ENCODE data around the gene MAFF. TPM values are rescaled to one million over a fixed set of nuclear protein-coding genes. Genes with fewer than 3 reads are reported as not detected.

Gene MAFF
- total RNA-seq, 1 experiment from 2014 or later, result 6.4 TPM

DNA sequence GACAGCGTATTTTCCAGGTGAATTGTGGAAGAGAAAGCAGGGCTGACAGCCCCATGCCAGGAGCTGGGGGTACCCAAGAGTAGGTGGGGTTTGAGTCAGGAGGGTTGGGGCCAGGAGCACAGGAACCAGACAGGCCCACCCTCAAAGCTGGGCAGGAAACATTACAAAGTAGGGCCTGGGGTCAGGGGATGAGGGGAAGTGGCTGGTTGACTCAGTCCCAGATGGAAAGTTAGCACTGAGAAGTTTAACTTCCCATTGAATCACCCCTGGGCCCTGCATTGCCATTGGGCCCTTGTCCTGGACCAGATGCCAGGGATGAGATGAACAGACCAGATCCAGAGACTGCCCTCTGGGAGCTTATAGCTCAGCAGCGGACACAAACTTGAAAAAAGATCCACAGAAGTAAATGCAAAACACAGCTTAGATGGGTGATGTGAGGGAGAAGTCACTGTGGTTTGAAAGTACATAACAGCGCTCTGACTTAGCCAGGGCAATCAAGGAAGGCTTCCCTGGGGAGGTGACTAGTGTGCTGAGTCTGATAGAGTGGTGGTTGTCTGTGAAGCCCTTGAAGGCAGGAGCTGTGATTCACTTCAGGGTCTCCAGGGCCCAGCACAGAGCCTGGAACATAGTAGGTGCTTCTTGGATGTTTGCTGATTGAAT lies 2.2 kb downstream of the MAFF start:
- H3K4me3 ChIP-seq (ENCODE audit: low read depth in 2 of 2, low read length in 2 of 2), result peak overlapping the region in 1 of 2 experiments; percentile 93; a peak in 2 of 4 replicates
- TSS peak; percentile 69 for BruUV-seq (replicated peaks)
- POLR2A ChIA-PET, result interaction anchor here (0.5 kb wide), 2 partner anchors 55 to 62 kb away, joined by 4 read pairs; no protein-coding TSS in a partner anchor
- no peaks in the 10 kb centered on the region for H3K9me3 ChIP-seq (ENCODE audit: control insufficient read depth, insufficient read depth, low read depth, low read length)
- intact Hi-C loops (cut with micrococcal nuclease; ENCODE audit: unreplicated experiment) (no loop called here), in situ Hi-C loops (cut with HindIII; ENCODE audit: low pct_unique_long_range_greater_than_20kb, low sequenced_read_pairs) (no loop called here)
- H3K27me3 ChIP-seq (ENCODE audit: control insufficient read depth, insufficient read depth, low read length), result no peaks in the 10 kb centered on the region
- H3K36me3 ChIP-seq (ENCODE audit: control insufficient read depth, insufficient read depth, low read length), result no peaks in the 10 kb centered on the region; the same call in 1 of the 2 replicates
- CTCF ChIA-PET, result no interaction called here
- no peaks in the 10 kb centered on the region; the same call in 1 of the 2 replicates for H3K4me1 ChIP-seq (ENCODE audit: control insufficient read depth, insufficient read depth, low read length)
- H3K27ac ChIP-seq (ENCODE audit: low read length), result no peak overlapping the region
- ATAC-seq (no peak), DNase-seq (ENCODE audit: low read depth, low spot score) (no peak)
- TF ChIP-seq SIN3A (IDR thresholded peaks at IDR 0.05; ENCODE audit: borderline replicate concordance, insufficient read depth, low read depth, low read length), result no peak
- no peak for TF ChIP-seq TCF7L2 (IDR thresholded peaks at IDR 0.05; ENCODE audit: low read depth, low read length)
- TF ChIP-seq, protein P1, sequence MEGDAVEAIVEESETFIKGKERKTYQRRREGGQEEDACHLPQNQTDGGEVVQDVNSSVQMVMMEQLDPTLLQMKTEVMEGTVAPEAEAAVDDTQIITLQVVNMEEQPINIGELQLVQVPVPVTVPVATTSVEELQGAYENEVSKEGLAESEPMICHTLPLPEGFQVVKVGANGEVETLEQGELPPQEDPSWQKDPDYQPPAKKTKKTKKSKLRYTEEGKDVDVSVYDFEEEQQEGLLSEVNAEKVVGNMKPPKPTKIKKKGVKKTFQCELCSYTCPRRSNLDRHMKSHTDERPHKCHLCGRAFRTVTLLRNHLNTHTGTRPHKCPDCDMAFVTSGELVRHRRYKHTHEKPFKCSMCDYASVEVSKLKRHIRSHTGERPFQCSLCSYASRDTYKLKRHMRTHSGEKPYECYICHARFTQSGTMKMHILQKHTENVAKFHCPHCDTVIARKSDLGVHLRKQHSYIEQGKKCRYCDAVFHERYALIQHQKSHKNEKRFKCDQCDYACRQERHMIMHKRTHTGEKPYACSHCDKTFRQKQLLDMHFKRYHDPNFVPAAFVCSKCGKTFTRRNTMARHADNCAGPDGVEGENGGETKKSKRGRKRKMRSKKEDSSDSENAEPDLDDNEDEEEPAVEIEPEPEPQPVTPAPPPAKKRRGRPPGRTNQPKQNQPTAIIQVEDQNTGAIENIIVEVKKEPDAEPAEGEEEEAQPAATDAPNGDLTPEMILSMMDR (IDR thresholded peaks at IDR 0.05), result no peak

DNA sequence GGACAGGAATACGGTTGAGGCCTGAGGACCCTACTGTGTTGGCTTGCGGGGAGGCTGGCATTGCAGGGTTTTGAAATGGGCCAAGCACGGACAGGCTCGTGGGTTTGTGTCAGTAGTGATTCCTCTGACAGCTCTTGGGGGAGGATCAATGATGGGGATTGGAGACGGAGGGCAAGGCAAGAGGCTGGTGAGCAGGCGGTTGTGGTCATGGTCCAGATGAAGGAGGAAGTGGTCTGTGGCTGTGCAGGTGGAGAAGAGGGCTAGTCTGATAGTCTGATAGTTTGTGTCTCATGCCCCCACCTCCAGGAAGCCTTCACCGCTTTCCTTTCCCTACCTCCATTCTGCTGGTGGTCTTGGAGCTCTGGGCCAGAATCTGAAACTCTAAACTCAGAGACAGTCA lies 3.0 kb downstream of the MAFF start:
- TF ChIP-seq POLR2AphosphoS5 (IDR thresholded peaks at IDR 0.05; ENCODE audit: low read depth, low read length) (no peak), SIN3A (IDR thresholded peaks at IDR 0.05; ENCODE audit: borderline replicate concordance, insufficient read depth, low read depth, low read length) (no peak), TCF7L2 (IDR thresholded peaks at IDR 0.05; ENCODE audit: low read depth, low read length) (no peak)
- TF ChIP-seq, protein P1 (IDR thresholded peaks at IDR 0.05), result no peak
- TF ChIP-seq, protein P2, sequence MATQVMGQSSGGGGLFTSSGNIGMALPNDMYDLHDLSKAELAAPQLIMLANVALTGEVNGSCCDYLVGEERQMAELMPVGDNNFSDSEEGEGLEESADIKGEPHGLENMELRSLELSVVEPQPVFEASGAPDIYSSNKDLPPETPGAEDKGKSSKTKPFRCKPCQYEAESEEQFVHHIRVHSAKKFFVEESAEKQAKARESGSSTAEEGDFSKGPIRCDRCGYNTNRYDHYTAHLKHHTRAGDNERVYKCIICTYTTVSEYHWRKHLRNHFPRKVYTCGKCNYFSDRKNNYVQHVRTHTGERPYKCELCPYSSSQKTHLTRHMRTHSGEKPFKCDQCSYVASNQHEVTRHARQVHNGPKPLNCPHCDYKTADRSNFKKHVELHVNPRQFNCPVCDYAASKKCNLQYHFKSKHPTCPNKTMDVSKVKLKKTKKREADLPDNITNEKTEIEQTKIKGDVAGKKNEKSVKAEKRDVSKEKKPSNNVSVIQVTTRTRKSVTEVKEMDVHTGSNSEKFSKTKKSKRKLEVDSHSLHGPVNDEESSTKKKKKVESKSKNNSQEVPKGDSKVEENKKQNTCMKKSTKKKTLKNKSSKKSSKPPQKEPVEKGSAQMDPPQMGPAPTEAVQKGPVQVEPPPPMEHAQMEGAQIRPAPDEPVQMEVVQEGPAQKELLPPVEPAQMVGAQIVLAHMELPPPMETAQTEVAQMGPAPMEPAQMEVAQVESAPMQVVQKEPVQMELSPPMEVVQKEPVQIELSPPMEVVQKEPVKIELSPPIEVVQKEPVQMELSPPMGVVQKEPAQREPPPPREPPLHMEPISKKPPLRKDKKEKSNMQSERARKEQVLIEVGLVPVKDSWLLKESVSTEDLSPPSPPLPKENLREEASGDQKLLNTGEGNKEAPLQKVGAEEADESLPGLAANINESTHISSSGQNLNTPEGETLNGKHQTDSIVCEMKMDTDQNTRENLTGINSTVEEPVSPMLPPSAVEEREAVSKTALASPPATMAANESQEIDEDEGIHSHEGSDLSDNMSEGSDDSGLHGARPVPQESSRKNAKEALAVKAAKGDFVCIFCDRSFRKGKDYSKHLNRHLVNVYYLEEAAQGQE (IDR thresholded peaks at IDR 0.05; ENCODE audit: insufficient read depth in 1 of 2, low read depth in 2 of 2, low read length in 1 of 2), result no peak
- BruUV-seq (replicated peaks), result no TSS peak
- no peak overlapping the region for H3K27ac ChIP-seq (ENCODE audit: low read length)
- H3K4me1 ChIP-seq (ENCODE audit: control insufficient read depth, insufficient read depth, low read length), result no peaks in the 10 kb centered on the region; the same call in 1 of the 2 replicates
- POLR2A ChIA-PET, result no interaction called here
- H3K4me3 ChIP-seq (ENCODE audit: low read depth in 2 of 2, low read length in 2 of 2), result no peak overlapping the region
- no peaks in the 10 kb centered on the region; the same call in 1 of the 2 replicates for H3K36me3 ChIP-seq (ENCODE audit: control insufficient read depth, insufficient read depth, low read length)
- intact Hi-C loops (cut with micrococcal nuclease; ENCODE audit: unreplicated experiment), result no loop called here
- no peaks in the 10 kb centered on the region for H3K9me3 ChIP-seq (ENCODE audit: control insufficient read depth, insufficient read depth, low read depth, low read length)
- ATAC-seq, result no peak
- in situ Hi-C loops (cut with HindIII; ENCODE audit: low pct_unique_long_range_greater_than_20kb, low sequenced_read_pairs), result no loop called here
- no peaks in the 10 kb centered on the region for H3K27me3 ChIP-seq (ENCODE audit: control insufficient read depth, insufficient read depth, low read length)
- CTCF ChIA-PET, result no interaction called here
- DNase-seq (ENCODE audit: low read depth, low spot score), result no peak

All from Panc1 (cell line).